C1 segment of cervical spinal cord (tissue), 14 donors: ENCODE results near the gene LRP1B.
"Not testable (repeated sequence)": the region's sequence is repeated elsewhere in the genome, so short reads cannot be mapped to it uniquely, and the experiment has no call there.

Experiments
- DNase-seq, 14 donors: peaks; one replicate each; lab custom pipeline; 2025; lab: John Stamatoyannopoulos, UW

Gene LRP1B

GRCh38 chr2:140718999-140719398 lies 1411.8 kb downstream of the LRP1B start:
- no peak for DNase-seq

DNA sequence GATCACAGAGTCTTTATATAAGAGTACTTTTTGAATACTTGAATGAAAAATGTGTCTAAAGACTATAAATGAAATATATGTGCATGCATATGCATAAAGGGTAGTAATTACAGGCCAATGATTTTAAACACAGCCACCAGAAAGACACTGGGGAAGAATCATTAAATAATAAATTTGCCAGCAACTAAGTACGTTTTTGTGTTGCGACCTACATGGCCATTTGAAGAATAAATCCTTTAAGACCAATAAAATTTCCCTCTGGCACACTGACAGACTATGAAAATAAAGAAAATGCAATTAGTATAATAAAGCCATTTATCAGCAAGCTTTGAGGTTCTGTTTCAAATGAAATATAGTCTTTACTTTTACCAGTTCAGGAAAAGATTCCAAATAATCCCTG lies 1413.3 kb downstream of the LRP1B start:
- no peak for DNase-seq

- no peak for DNase-seq
Measured at GRCh38 chr2:140714586-140714985, 1416.2 kb downstream of the LRP1B start.

- DNase-seq, result no peak
Measured at GRCh38 chr2:140711867-140712266, 1418.9 kb downstream of the LRP1B start.

DNA sequence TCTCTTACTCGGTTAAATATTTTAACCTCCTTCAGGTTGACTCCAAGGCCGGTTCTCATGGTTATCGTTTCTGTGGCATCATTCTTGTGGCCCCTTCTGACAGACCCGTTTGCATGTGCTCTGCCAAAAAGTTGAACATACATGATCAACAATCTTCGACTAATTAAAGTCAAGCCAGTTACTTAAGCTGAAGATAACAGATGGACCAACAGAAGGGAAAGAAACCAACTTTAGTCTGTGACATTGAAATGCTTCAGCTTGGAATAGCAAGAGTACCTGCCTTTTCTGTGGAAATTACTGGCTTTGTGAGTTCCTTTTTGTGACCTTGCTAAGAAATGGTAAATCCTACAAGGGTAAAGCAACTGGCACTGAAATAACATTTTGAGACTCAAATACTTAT lies 1429.1 kb downstream of the LRP1B start:
- no peak for DNase-seq

GRCh38 chr2:140698636-140699035 lies 1432.2 kb downstream of the LRP1B start:
- DNase-seq, result no peak

DNA sequence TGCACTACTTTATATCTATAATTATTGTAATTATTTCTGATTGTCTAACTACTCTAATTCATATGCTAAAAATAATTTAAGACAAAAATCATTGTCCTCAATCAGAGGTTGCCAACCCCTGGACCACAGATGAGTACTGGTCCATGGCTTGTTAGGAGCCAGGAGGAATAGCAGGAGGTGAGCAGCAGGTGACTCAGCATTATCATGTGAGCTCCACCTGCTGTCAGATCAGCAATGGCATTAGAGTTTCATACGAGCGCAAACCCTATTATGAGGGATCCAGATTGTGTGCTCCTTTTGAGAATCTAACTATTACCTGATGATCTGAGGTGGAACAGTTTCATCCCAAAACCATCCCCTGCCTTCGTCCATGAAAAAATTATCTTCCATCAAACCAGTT lies 1434.4 kb downstream of the LRP1B start:
- DNase-seq, result no peak

GRCh38 chr2:140695155-140695554 lies 1435.7 kb downstream of the LRP1B start:
- no peak for DNase-seq

GRCh38 chr2:140687825-140688224 lies 1443.0 kb downstream of the LRP1B start:
- no peak for DNase-seq

DNA sequence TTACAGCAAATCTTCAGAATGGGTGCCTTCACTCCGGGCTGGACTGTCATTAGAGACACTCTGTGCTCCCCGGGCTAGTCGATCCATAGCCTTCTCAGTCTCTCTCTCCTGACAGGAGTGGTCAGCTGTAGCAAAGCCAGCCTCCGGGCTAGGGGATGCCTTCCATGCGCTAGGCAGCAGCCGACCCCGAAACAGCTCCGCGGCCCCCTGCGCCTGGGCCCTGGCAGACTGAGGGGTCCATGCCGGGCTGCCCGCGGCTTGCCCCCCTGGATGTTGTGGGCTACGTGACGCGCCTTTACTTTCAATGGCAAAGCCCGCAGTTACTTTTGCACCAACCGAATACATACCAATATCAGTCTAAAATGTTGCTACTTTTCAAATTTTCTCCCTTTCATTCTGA lies 1447.2 kb downstream of the LRP1B start:
- no peak for DNase-seq

DNA sequence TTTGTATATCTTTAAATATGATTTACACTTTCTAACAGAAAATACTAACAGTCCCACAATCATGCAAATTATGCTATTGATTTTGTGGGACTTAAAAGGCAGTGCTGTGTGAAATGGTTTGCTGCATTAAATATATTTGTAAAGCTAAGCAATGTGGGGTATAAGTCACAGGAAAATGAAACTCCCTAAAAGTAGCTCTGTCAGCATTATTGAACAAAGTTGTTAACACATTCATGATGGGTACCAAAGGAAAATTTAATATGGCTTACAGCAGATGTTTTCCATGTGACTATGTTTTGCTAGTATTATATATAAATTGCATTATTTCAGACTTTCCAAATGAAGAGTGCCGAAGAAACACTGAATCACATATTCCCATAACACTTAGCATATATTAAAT lies 1450.0 kb downstream of the LRP1B start:
- no peak for DNase-seq

DNA sequence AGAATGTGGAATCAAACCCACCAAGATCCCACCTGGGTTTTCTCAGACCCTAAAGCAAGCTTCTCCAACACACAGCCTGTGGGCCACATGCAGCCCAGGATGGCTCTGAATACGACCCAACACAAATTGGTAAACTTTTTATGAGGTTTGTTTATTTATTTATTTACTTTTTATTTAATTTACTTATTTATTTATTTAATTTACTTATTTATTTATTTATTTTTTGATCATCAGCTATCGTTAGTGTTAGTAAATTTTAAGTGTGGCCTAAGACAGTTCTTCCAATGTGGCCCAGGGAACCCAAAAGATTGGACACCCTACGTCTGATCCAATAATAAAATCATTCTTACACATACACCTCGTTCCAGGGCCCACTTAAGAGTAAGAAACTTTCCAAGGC lies 1451.1 kb downstream of the LRP1B start:
- DNase-seq, result no peak

DNA sequence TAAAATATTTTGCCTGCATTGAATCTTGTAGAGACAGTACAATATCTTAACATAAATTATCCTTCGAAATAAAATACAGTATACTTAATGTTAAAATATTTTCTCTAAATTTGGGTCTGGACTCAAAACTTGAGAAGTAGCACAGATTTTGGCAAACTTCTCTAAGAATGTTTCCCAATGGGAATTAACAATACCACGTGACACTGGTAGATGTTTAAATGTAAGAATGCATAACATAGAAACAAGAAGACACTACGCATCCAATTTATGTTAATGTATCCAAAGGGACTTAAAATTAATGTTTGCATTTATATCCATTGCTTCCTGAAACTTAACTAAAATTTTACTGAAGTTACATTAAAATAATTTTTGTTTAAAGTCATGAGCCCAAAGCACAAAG lies 1460.9 kb downstream of the LRP1B start:
- DNase-seq, result no peak

DNA sequence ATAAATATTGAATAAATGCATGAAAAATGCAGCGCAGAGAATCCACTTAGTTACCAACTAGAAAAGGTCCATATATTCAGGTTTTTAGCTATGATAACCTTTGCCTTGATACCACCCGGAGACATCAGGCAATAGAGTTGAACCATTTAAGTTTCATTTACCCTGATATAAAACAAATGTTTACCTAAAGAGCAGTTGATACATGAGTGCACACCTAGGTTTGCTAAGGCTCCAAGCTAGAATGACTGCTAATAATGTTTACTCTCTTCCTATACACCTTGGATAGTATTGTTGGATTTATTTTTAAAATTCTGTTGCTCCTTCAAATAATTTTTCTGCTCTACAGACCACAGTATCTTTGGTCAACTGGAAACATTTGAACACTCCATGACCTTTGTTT lies 1463.6 kb downstream of the LRP1B start:
- no peak for DNase-seq

GRCh38 chr2:140662504-140662903 lies 1468.3 kb downstream of the LRP1B start:
- DNase-seq, result no peak

- no peak for DNase-seq
Measured at GRCh38 chr2:140658760-140659692, 1471.8 kb downstream of the LRP1B start.

- no peak for DNase-seq
Measured at GRCh38 chr2:140657657-140658056, 1473.2 kb downstream of the LRP1B start.

- DNase-seq, result no peak
Measured at GRCh38 chr2:140654565-140654964, 1476.3 kb downstream of the LRP1B start.

GRCh38 chr2:140650825-140651224 lies 1480.0 kb downstream of the LRP1B start:
- no peak for DNase-seq

GRCh38 chr2:140650134-140650533 lies 1480.7 kb downstream of the LRP1B start:
- DNase-seq, result not testable (repeated sequence)

GRCh38 chr2:140648393-140648792 lies 1482.4 kb downstream of the LRP1B start:
- DNase-seq, result no peak

GRCh38 chr2:140643761-140644187 lies 1487.0 kb downstream of the LRP1B start:
- DNase-seq, result no peak

DNA sequence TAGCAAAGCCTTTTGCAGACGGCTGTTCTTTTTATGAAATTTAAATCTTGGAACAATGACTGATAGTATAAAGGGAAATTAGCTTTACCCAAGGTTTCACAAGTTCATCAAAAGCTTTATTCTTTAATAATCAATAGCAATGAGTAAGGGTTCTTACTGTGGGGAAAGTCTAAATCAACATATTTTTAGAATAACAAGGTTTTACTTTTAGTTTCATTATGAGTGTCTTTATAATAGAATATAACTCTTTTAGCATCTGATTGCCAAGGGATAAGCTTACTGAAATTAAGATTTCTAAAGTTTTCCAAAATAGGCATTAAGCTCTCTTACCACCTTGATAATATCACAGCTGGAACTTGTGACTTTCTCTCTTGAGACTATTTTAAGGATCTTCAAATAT lies 1489.7 kb downstream of the LRP1B start:
- DNase-seq, result no peak

DNA sequence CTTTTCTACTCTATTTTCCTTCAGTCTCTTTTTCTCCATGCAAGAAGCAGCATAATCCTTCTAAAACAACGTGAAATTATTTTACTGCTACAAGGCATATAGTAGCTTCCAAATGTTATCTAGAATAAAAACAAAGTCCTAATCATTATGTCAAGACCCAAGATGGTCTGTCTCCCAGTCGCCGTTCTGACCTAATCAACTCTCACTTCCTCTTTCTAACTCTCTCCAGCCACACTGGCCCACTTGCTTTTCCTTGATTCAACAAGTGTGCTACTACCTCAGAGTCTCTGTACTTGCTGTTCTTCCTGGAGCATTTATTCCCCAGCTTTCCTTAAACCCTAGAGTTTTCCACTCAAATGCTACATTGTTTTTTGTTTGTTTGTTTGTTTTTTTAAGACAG lies 1491.2 kb downstream of the LRP1B start:
- DNase-seq, result no peak
